ENCODE measurements around the gene TMEM243.

TMEM243 gene

DNA sequence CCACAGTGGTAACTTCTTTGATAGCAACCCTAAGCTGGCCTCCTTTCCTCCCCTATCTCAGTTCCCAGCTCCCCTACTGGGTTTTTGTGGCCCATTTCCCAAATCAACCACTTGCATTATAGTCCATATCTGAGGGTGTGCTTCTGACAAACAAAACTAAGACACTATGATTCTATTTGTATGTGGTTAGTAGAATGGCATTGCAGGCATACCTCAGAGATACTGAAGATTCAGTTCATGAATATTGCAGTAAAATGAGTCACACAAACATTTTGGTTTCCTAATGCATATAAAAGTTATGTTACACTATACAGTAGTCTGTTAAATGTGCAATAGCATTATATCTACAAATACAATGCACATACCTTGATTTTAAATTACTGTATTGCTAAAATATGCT, 15.4 kb upstream of the TMEM243 start:
- DNase-seq: no peak
- intact Hi-C loops (cut with DNase I; ENCODE audit: low total_unique reads): loop anchor here (5.0 to 10.0 kb wide), 2 partner anchors 180 to 308 kb away; partner anchors contain the start of gene ELAPOR2

DNA sequence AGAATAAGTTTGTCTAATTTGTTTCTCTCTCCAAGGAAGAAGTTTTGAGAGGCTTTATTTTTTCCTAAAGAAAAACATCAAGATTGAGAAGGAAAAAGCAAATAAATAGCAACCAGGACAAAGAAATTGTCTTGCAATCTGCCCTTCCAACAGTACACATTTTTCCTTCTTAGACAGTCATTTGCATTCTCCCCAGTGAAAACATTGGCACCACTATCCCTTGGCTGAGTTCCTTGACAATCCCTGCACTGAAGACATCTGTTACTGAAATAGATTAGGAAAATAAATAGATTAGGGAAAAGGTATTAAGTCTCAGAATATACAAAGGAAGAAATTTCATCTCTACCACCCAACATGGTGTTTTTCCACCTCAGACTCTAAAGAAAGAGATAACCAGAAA, 12.2 kb upstream of the TMEM243 start:
- no peaks in the 10 kb centered on the region for H3K36me3 ChIP-seq
- TF ChIP-seq, protein P1, sequence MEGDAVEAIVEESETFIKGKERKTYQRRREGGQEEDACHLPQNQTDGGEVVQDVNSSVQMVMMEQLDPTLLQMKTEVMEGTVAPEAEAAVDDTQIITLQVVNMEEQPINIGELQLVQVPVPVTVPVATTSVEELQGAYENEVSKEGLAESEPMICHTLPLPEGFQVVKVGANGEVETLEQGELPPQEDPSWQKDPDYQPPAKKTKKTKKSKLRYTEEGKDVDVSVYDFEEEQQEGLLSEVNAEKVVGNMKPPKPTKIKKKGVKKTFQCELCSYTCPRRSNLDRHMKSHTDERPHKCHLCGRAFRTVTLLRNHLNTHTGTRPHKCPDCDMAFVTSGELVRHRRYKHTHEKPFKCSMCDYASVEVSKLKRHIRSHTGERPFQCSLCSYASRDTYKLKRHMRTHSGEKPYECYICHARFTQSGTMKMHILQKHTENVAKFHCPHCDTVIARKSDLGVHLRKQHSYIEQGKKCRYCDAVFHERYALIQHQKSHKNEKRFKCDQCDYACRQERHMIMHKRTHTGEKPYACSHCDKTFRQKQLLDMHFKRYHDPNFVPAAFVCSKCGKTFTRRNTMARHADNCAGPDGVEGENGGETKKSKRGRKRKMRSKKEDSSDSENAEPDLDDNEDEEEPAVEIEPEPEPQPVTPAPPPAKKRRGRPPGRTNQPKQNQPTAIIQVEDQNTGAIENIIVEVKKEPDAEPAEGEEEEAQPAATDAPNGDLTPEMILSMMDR (IDR thresholded peaks at IDR 0.05): no peak
- H3K4me1 ChIP-seq: peaks cover 0 to 16% (median 6%) of the 10 kb centered on the region in 4 donors
- no peak overlapping the region for H3K27ac ChIP-seq
- peaks cover 0 to 8% of the 10 kb centered on the region in 2 donors for H3K27me3 ChIP-seq
- intact Hi-C loops (cut with DNase I; ENCODE audit: low total_unique reads): loop anchor here (5.0 to 10.0 kb wide), 2 partner anchors 177 to 304 kb away; partner anchors contain the start of gene ELAPOR2
- H3K4me3 ChIP-seq: no peak overlapping the region
- DNase-seq: no peak
- no peaks in the 10 kb centered on the region for H3K9me3 ChIP-seq

More for the DNA sequence above, 15.4 kb upstream of the TMEM243 start:
- Histone ChIP-seq H3K9me3 (no peaks in the 10 kb centered on the region), H3K4me1 (peaks cover 0 to 16% (median 6%) of the 10 kb centered on the region in 4 donors), H3K27me3 (peaks cover 0 to 9% of the 10 kb centered on the region in 2 donors), H3K4me3 (no peak overlapping the region), H3K27ac (no peak overlapping the region), H3K36me3 (no peaks in the 10 kb centered on the region)
- TF ChIP-seq, protein P1 (IDR thresholded peaks at IDR 0.05): no peak

DNA sequence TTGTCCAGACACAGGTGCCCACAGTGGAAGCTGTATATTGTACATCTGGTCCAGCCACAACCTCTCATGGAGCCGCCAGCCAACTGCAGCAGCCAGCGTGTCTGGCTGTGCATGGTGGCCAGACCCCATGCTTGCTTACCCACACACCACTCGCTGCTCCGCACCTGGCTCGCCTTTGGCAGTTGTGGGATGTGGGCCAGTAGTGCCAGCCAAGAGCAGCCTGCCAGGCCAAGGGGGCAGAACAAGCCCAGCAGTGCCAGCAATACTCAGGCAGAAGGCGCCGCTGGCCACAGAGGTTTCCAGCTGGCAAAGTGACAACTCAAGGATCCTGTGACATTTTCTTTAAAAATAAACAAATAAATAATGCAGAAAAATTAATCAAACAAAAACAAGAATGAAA, 11.7 kb upstream of the TMEM243 start:
- TF ChIP-seq, protein P1 (IDR thresholded peaks at IDR 0.05): no peak
- DNase-seq: no peak
- intact Hi-C loops (cut with DNase I; ENCODE audit: low total_unique reads): loop anchor here (5.0 to 10.0 kb wide), 2 partner anchors 176 to 304 kb away; partner anchors contain the start of gene ELAPOR2
- H3K4me1 ChIP-seq: peaks cover 0 to 16% (median 6%) of the 10 kb centered on the region in 4 donors
- peaks cover 0 to 8% of the 10 kb centered on the region in 2 donors for H3K27me3 ChIP-seq
- no peak overlapping the region for H3K27ac ChIP-seq
- no peaks in the 10 kb centered on the region for H3K9me3 ChIP-seq
- H3K36me3 ChIP-seq: no peaks in the 10 kb centered on the region
- no peak overlapping the region for H3K4me3 ChIP-seq

DNA sequence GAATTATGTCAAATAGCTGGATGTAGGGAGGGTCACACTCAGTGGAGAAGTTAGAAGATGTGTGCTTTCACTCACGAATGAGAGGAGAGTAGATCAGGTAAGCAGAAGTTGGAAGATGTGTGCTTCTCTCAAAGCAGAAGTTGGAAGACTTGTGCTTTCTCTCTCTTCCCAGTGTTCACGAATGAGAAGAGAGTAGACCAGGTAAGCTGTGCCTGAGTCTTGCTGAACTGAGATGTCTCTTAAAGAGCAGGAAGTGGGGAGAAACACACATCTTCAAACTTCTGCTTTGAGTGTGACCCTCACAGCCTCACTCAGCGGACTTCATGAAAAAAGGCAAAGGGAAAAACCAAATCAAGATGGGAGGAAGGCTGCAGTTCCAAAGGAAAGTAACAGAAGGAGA, 7.0 kb upstream of the TMEM243 start:
- intact Hi-C loops (cut with DNase I; ENCODE audit: low total_unique reads): no loop called here
- no peaks in the 10 kb centered on the region for H3K9me3 ChIP-seq
- no peaks in the 10 kb centered on the region for H3K36me3 ChIP-seq
- H3K4me1 ChIP-seq: peaks cover 0 to 10% (median 4%) of the 10 kb centered on the region in 4 donors
- no peak for DNase-seq
- H3K27me3 ChIP-seq: peaks cover 0 to 12% of the 10 kb centered on the region in 2 donors
- H3K4me3 ChIP-seq: no peak overlapping the region
- no peak overlapping the region for H3K27ac ChIP-seq
- TF ChIP-seq, protein P1 (IDR thresholded peaks at IDR 0.05): no peak

DNA sequence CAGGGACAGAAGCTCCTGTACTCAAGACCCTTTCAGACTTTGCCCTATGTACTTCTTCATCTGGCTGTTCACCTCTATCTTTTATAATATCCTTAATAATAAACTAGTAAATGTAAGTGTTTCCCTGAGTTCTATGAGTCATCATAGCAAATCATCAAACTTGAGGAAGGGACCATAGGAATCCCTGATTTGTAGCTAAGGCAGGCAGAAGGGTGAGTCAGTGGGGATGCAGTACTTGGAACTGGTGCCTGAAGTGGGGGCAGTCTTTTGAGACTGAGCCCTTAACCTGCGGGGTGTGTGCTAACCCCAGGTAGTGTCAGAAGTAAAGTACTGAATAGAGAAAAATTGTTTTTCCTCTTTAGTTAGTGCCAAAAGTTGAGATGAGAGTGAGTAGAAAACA, 6.2 kb upstream of the TMEM243 start:
- H3K27ac ChIP-seq: no peak overlapping the region
- no peaks in the 10 kb centered on the region for H3K9me3 ChIP-seq
- H3K36me3 ChIP-seq: no peaks in the 10 kb centered on the region
- no peak for DNase-seq
- TF ChIP-seq, protein P1 (IDR thresholded peaks at IDR 0.05): no peak
- peaks cover 0 to 7% (median 5%) of the 10 kb centered on the region in 4 donors for H3K4me1 ChIP-seq
- peaks cover 0 to 12% of the 10 kb centered on the region in 2 donors for H3K27me3 ChIP-seq
- no peak overlapping the region for H3K4me3 ChIP-seq
- intact Hi-C loops (cut with DNase I; ENCODE audit: low total_unique reads): no loop called here

All from tibial artery (tissue), 4 donors.